GM23338 (cell line): ENCODE measurements around the gene AIF1L.

Experiments used
- CREB1 ChIP-seq: fragments of 250-450 bp; sonication (Bioruptor Pico); IDR thresholded peaks from 2 replicates; pipeline ENCODE4 v1.5.0; 2020; ENCODE audit warnings: low read depth, mild to moderate bottlenecking, moderate library complexity
- EZH2 ChIP-seq: fragments of 200-600 bp; sonication (generic); IDR thresholded peaks from one replicate; pipeline ENCODE4 v1.8.0; 2017; ENCODE audit warnings: antibody characterized with exemption, mild to moderate bottlenecking, low read depth; ENCODE audit not compliant: unreplicated experiment
- EZH2phosphoT487 ChIP-seq: fragments of 200-600 bp; sonication (generic); IDR thresholded peaks from one replicate; pipeline ENCODE4 v1.8.1; 2018; ENCODE audit warnings: antibody characterized with exemption; ENCODE audit not compliant: unreplicated experiment
- POLR2AphosphoS5 ChIP-seq: IDR thresholded peaks from 2 replicates; pipeline ENCODE4 v1.6.1; 2016; ENCODE audit warnings: antibody characterized with exemption, low read depth
- TF ChIP-seq, protein P1 (sequence below), 2 experiments: fragments of 200-600 bp in 1 of 2; sonication (generic) in 1 of 2; conservative IDR thresholded peaks; 2 replicates each; pipeline versions ENCODE4 v1.5.1 to v1.6.1; 2016 to 2017; ENCODE audit warnings: antibody characterized with exemption in 2 of 2, low read depth in 2 of 2, mild to moderate bottlenecking in 2 of 2, moderate library complexity in 1 of 2
- TF ChIP-seq, protein P2 (sequence below): IDR thresholded peaks from 2 replicates; pipeline ENCODE4 v1.6.1; 2016; ENCODE audit warnings: antibody characterized with exemption

DNA sequence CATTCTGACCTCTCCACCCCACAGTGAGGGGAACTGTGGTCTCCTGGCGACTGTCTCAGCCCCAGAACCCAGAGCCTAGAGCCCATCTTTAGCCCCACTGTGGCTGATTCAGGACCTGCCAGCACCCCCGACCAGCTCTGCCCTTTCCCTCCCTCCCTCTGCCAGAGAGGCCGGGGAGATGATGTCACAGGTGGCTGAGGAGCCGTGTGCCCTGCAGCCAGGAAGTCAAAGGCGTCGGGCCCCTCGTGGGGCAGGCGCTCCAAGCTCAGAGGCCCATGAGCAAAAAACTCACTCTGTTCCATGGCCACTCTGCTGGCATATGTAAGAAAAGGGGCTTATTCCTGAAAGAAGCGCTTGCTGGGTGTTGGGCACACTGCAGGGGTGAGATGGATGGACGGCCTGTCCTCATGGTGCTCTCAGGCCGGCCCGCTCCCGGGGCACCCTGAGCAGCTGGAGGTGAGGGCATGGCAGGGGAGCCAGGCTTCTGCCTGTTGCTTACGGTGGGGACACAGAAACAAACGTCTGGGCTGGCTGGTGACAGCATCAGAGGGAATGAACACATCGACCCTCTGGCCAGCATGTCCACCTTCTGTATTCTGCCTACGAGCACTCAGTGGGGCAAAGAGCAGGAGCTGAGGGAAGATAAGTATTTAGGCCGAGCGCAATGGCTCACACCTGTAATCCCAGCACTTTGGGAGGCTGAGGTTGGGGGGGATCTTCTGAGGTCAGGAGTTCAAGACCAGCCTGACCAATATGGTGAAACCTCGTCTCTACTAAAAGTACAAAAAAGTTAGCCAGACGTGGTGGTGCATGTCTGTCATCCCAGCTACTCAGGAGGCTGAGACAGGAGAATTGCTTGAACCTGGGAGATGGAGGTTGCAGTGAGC lies 46.3 kb upstream of the AIF1L start:
- TF ChIP-seq, protein P1, sequence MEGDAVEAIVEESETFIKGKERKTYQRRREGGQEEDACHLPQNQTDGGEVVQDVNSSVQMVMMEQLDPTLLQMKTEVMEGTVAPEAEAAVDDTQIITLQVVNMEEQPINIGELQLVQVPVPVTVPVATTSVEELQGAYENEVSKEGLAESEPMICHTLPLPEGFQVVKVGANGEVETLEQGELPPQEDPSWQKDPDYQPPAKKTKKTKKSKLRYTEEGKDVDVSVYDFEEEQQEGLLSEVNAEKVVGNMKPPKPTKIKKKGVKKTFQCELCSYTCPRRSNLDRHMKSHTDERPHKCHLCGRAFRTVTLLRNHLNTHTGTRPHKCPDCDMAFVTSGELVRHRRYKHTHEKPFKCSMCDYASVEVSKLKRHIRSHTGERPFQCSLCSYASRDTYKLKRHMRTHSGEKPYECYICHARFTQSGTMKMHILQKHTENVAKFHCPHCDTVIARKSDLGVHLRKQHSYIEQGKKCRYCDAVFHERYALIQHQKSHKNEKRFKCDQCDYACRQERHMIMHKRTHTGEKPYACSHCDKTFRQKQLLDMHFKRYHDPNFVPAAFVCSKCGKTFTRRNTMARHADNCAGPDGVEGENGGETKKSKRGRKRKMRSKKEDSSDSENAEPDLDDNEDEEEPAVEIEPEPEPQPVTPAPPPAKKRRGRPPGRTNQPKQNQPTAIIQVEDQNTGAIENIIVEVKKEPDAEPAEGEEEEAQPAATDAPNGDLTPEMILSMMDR (conservative IDR thresholded peaks at IDR 0.05; ENCODE audit: low read depth in 2 of 2), result no peak
- no peak for TF ChIP-seq POLR2AphosphoS5
- no peak for TF ChIP-seq EZH2phosphoT487
- no peak for TF ChIP-seq CREB1 (CRISPR knock-in tag)
- no peak for TF ChIP-seq EZH2
- TF ChIP-seq, protein P2, sequence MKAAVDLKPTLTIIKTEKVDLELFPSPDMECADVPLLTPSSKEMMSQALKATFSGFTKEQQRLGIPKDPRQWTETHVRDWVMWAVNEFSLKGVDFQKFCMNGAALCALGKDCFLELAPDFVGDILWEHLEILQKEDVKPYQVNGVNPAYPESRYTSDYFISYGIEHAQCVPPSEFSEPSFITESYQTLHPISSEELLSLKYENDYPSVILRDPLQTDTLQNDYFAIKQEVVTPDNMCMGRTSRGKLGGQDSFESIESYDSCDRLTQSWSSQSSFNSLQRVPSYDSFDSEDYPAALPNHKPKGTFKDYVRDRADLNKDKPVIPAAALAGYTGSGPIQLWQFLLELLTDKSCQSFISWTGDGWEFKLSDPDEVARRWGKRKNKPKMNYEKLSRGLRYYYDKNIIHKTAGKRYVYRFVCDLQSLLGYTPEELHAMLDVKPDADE, result no peak
